Measurements from ENCODE around the gene AFF4. TPM values are rescaled to one million over a fixed set of nuclear protein-coding genes. Genes with fewer than 3 reads are reported as not detected.
A peak's percentile ranks its signal among the peaks of the same experiment; 100 is the strongest.

The AFF4 gene
- total RNA-seq, 2 experiments from 2014 or later: 21.6 to 42.4 TPM

- H3K4me1 ChIP-seq (ENCODE audit: insufficient read depth, low read length, poor library complexity, severe bottlenecking): peaks cover 18% of the 10 kb centered on the region
- POLR2A ChIA-PET: interaction anchor here (0.6 to 1.2 kb wide), 2 partner anchors 47 to 161 kb away, joined by 4 to 5 read pairs; no protein-coding TSS in a partner anchor
- no TSS peak for BruUV-seq (replicated peaks)
- DNase-seq (ENCODE audit: low spot score): no peak
- no peak overlapping the region for H3K4me3 ChIP-seq (ENCODE audit: low read depth, low read length, poor library complexity, severe bottlenecking)
- no peaks in the 10 kb centered on the region for H3K9me3 ChIP-seq (ENCODE audit: low read length)
- intact Hi-C loops (cut with micrococcal nuclease; ENCODE audit: unreplicated experiment): no loop called here
- H2AFZ ChIP-seq (ENCODE audit: low read length): no peak overlapping the region
- peaks cover 59% of the 10 kb centered on the region for H3K36me3 ChIP-seq (ENCODE audit: insufficient read depth, low read length)
- H4K20me1 ChIP-seq (ENCODE audit: insufficient read depth, low read length): no peaks in the 10 kb centered on the region
- CTCF ChIA-PET (ENCODE audit: unreplicated experiment): no interaction called here
- H3K79me2 ChIP-seq (ENCODE audit: insufficient read depth, low read depth, low read length): no peaks in the 10 kb centered on the region
- H3K9me2 ChIP-seq (ENCODE audit: insufficient read depth, low read length): no peaks in the 10 kb centered on the region
- no peak for TF ChIP-seq CTCF (conservative IDR thresholded peaks at IDR 0.05; ENCODE audit: low read length)
- no peak for TF ChIP-seq EZH2phosphoT487 (IDR thresholded peaks at IDR 0.05; ENCODE audit: borderline replicate concordance, low read depth, low read length)
- no peak overlapping the region for H3K27ac ChIP-seq (ENCODE audit: low read depth, low read length, poor library complexity, severe bottlenecking)
- H3K4me2 ChIP-seq (ENCODE audit: low read length): no peak overlapping the region
These were observed 56.3 kb downstream of the AFF4 start for GRCh38 chr5:132907161-132907560.

GRCh38 chr5:132905938-132906337 lies 57.5 kb downstream of the AFF4 start:
- Histone ChIP-seq H4K20me1 (ENCODE audit: insufficient read depth, low read length) (no peaks in the 10 kb centered on the region), H3K4me1 (ENCODE audit: insufficient read depth, low read length, poor library complexity, severe bottlenecking) (peaks cover 31% of the 10 kb centered on the region), H3K79me2 (ENCODE audit: insufficient read depth, low read depth, low read length) (no peaks in the 10 kb centered on the region), H3K4me3 (ENCODE audit: low read depth, low read length, poor library complexity, severe bottlenecking) (no peak overlapping the region), H3K27ac (ENCODE audit: low read depth, low read length, poor library complexity, severe bottlenecking) (no peak overlapping the region), H3K36me3 (ENCODE audit: insufficient read depth, low read length) (peaks cover 56% of the 10 kb centered on the region), H3K4me2 (ENCODE audit: low read length) (no peak overlapping the region), H3K9me2 (ENCODE audit: insufficient read depth, low read length) (no peaks in the 10 kb centered on the region), H3K9me3 (ENCODE audit: low read length) (no peaks in the 10 kb centered on the region), H2AFZ (ENCODE audit: low read length) (no peak overlapping the region)
- intact Hi-C loops (cut with micrococcal nuclease; ENCODE audit: unreplicated experiment): no loop called here
- no TSS peak for BruUV-seq (replicated peaks)
- POLR2A ChIA-PET: interaction anchor here (0.6 to 2.8 kb wide), 3 partner anchors 11 to 29 kb away, joined by 3 to 11 read pairs (median 7); no protein-coding TSS in a partner anchor
- CTCF ChIA-PET (ENCODE audit: unreplicated experiment): no interaction called here
- DNase-seq (ENCODE audit: low spot score): peak; percentile 15
- TF ChIP-seq EZH2phosphoT487 (IDR thresholded peaks at IDR 0.05; ENCODE audit: borderline replicate concordance, low read depth, low read length) (no peak), CTCF (conservative IDR thresholded peaks at IDR 0.05; ENCODE audit: low read length) (peak; percentile 31; the same call in 1 of the 2 replicates)

- CTCF ChIA-PET (ENCODE audit: unreplicated experiment): no interaction called here
- Histone ChIP-seq H3K9me2 (ENCODE audit: insufficient read depth, low read length) (no peaks in the 10 kb centered on the region), H3K27ac (ENCODE audit: low read depth, low read length, poor library complexity, severe bottlenecking) (peak overlapping the region; percentile 70), H3K4me2 (ENCODE audit: low read length) (peak overlapping the region; percentile 71), H4K20me1 (ENCODE audit: insufficient read depth, low read length) (no peaks in the 10 kb centered on the region), H3K4me1 (ENCODE audit: insufficient read depth, low read length, poor library complexity, severe bottlenecking) (peaks cover 32% of the 10 kb centered on the region), H3K79me2 (ENCODE audit: insufficient read depth, low read depth, low read length) (peaks cover 12% of the 10 kb centered on the region; the same call in 1 of the 2 replicates), H3K4me3 (ENCODE audit: low read depth, low read length, poor library complexity, severe bottlenecking) (peak overlapping the region; percentile 21), H2AFZ (ENCODE audit: low read length) (no peak overlapping the region), H3K9me3 (ENCODE audit: low read length) (no peaks in the 10 kb centered on the region), H3K36me3 (ENCODE audit: insufficient read depth, low read length) (peaks cover 67% of the 10 kb centered on the region)
- intact Hi-C loops (cut with micrococcal nuclease; ENCODE audit: unreplicated experiment): no loop called here
- BruUV-seq (replicated peaks): no TSS peak
- peak; percentile 60 for TF ChIP-seq CTCF (conservative IDR thresholded peaks at IDR 0.05; ENCODE audit: low read length)
- TF ChIP-seq EZH2phosphoT487 (IDR thresholded peaks at IDR 0.05; ENCODE audit: borderline replicate concordance, low read depth, low read length): no peak
- peak; percentile 27 for DNase-seq (ENCODE audit: low spot score)
- POLR2A ChIA-PET: no interaction called here
These were observed 61.7 kb downstream of the AFF4 start for GRCh38 chr5:132901730-132902129.

Data from OCI-LY7 (cell line).